Type B pancreatic cell (in vitro differentiated cells): ENCODE results near the gene MED29. TPM values are rescaled to one million over a fixed set of nuclear protein-coding genes. Genes with fewer than 3 reads are reported as not detected.

Source experiments
- DNase-seq: peaks from one replicate; pipeline ENCODE4 v3.0.0; 2021; ENCODE audit warnings: mixed read lengths; ENCODE audit not compliant: unreplicated experiment; ENCODE audit errors: extremely low spot score
- H3K27ac Mint-ChIP-seq: 2 replicates; pipeline ENCODE4 v1.8.0; 2021; ENCODE audit warnings: mild to moderate bottlenecking, mixed read lengths
- H3K27me3 Mint-ChIP-seq: 2 replicates; pipeline ENCODE4 v1.8.0; 2021; ENCODE audit warnings: mixed read lengths
- H3K36me3 Mint-ChIP-seq: 2 replicates; pipeline ENCODE4 v1.8.0; 2021; ENCODE audit warnings: mixed read lengths
- H3K4me1 Mint-ChIP-seq: one replicate; pipeline ENCODE4 v1.8.0; 2021; ENCODE audit warnings: mixed read lengths; ENCODE audit not compliant: unreplicated experiment
- H3K4me3 Mint-ChIP-seq: 2 replicates; pipeline ENCODE4 v1.8.0; 2021; ENCODE audit warnings: mild to moderate bottlenecking, mixed read lengths
- H3K9me3 Mint-ChIP-seq: 2 replicates; pipeline ENCODE4 v1.8.0; 2021; ENCODE audit warnings: mixed read lengths
- total RNA-seq: library from RNA; stranded (reverse); gene quantifications from 2 replicates; pipeline ENCODE4 v1.2.1, GENCODE V29; 2021; ENCODE audit warnings: low replicate concordance
- TF ChIP-seq, protein P1 (sequence below): fragments of 200-600 bp; sonication (generic); conservative IDR thresholded peaks from 2 replicates; pipeline ENCODE4 v1.5.0; 2021; ENCODE audit warnings: antibody characterized with exemption, mild to moderate bottlenecking

Gene MED29
- total RNA-seq, 1 donor from 2014 or later = 40.8 TPM

DNA sequence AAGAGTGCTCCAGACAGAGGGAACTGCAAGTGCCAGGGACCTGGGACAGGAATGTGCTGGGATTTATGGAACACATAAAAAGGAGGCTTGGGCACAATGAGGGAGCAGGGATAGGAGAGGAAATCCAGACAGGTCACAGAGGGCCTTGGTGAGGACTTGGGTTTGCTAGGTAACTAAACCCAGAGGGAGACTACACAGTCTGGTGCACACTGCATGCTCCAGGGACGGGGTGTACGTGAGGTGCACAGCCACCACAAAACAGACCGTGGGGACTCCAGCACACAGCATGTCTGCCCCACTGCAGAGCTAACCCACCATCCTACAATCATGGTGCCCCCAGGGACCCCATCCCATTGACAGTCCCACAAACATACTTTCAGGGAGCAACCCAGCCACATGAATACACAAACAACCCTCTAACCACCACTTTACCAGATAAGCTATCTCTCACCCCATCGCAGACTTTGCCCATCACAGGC, 9.9 kb downstream of the MED29 start:
- H3K27ac Mint-ChIP-seq = peak overlapping the region; percentile 98
- H3K4me1 Mint-ChIP-seq = peaks cover 39% of the 10 kb centered on the region
- H3K9me3 Mint-ChIP-seq = no peaks in the 10 kb centered on the region
- H3K36me3 Mint-ChIP-seq = no peaks in the 10 kb centered on the region
- peak overlapping the region; percentile 90 for H3K4me3 Mint-ChIP-seq
- DNase-seq = no peak
- H3K27me3 Mint-ChIP-seq = no peaks in the 10 kb centered on the region
- TF ChIP-seq, protein P1, sequence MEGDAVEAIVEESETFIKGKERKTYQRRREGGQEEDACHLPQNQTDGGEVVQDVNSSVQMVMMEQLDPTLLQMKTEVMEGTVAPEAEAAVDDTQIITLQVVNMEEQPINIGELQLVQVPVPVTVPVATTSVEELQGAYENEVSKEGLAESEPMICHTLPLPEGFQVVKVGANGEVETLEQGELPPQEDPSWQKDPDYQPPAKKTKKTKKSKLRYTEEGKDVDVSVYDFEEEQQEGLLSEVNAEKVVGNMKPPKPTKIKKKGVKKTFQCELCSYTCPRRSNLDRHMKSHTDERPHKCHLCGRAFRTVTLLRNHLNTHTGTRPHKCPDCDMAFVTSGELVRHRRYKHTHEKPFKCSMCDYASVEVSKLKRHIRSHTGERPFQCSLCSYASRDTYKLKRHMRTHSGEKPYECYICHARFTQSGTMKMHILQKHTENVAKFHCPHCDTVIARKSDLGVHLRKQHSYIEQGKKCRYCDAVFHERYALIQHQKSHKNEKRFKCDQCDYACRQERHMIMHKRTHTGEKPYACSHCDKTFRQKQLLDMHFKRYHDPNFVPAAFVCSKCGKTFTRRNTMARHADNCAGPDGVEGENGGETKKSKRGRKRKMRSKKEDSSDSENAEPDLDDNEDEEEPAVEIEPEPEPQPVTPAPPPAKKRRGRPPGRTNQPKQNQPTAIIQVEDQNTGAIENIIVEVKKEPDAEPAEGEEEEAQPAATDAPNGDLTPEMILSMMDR = no peak

DNA sequence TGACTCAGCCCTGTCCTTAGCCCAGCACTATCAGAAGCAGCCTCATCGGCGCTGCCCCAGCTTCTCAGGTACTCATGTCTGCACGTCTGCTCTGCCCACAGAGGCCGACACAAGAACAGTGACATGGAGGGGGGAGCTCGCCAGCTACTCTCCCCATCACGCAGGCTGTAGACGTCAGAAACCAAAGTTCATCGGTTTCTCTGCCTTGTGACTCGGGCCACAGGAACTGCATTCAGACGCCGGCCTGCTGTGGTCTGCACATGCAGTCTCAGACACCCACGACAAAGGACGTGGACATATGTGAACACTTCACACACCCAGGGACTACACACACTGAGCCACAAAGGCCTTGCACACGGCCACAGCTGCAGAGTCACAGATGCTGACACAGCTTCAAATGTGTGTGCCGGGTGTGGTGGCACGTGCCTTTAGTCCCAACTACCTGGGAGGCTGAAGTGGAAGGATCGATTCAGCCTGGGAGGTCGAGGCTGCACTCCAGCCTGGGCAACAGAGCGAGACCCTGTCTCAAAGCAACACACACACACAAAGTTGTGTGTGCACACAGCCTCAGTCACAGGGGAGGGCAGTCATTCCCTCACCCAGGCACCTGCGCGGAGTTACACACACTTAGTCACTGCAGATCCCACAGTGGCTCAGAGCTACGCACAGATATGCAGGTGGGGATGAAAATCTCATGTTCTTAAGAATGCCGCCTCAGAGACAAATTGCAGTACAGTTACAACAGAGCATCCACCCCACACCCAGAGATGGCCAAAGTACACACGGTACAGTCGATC, 10.6 kb downstream of the MED29 start:
- DNase-seq = no peak
- no peaks in the 10 kb centered on the region for H3K9me3 Mint-ChIP-seq
- peak overlapping the region; percentile 90 for H3K4me3 Mint-ChIP-seq
- H3K27ac Mint-ChIP-seq = peak overlapping the region; percentile 98
- no peaks in the 10 kb centered on the region for H3K36me3 Mint-ChIP-seq
- H3K27me3 Mint-ChIP-seq = no peaks in the 10 kb centered on the region
- TF ChIP-seq, protein P1 = no peak
- H3K4me1 Mint-ChIP-seq = peaks cover 41% of the 10 kb centered on the region

DNA sequence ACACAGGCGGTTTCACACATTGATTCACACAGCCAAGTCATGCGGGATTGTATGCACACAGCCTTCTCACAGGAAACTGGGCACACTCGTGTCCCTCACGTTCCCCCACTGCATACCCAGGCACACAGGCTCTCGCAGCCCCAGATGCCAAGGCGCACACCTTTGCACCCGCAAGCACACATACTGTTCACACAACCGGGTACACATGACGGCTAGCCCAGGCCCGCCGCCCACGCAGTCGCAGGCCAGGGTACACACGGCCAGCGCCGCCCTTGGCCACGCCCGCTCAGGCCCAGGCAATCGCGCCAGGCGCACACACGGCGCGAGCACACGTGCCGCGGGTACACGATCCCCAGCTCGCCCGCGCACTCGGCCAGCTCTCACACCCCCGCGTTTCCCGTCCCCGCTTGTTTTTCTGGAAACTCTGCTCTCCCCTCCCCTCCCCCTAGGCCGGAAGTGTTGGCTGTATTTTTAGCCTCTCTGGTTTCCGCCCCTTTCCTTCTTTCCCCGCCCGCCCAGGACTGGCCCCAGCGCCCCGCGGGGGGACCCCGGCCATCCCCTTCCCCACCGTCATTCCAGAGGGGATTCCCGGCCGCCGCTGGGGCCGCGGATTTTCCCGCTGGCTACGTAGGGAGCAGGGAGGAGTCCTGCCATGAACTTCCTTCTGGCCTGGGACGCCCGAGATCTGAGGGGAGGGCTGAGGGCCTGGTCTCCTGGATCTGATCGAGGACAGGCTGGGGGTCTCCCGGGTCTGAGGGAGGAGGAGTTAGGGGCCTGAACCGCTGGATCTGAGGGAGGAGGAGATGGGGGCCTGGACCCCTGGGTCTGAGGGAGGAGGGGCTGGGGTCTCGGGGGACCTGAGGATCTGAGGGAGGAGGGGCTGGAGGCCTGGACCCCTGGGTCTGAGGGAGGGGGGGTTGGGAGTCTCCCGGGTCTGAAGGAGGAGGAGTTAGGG, 11.4 kb downstream of the MED29 start:
- H3K9me3 Mint-ChIP-seq = no peaks in the 10 kb centered on the region

DNA sequence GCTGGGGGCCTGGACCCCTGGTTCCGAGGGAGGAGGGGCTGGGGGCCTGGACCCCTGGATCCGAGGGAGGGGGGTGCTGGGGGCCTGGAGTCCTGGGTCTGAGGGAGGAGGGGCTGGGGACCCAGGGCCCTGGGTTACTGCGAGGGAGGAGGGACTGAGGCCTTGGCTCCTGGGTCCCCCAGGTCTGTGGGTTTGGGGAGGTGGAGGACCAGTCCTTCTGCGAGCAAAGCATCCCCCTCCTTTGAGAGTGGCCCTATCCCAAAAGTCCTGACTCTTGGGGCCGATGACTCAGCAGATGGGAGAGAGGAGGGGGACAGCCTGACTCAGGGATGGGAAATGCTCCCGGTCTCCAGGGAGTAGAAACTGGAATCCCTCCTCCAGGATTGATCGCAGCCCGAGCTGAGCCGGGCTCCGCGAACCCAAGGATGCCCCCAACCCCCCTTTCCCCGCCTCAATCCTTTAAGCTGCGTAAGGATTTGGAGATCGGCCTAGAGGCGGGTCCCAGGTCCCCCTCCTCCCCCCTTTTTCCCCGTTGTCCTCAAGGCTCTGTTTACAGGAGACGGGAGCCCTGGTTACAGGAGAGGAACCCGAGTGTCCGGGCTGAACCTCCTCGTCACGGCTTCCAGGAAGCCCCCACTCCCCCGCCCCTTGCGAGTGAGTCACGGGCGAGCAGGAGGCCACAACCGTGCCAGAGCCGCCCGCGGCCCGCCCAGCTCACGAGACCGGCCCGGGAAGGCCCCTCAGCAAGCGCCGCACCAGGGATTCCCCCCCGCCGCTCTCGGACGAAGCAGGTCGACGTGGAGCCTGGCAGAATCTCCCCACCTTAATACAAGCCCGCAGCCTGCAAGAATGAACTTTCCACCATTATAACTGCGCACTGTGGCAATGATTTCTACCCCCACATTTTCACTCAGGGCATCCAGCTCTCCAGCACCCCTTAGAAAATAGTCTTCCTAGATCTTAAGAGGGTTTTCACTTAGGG, 12.4 kb downstream of the MED29 start:
- peak overlapping the region; percentile 86 for H3K4me3 Mint-ChIP-seq
- peak overlapping the region; percentile 97 for H3K27ac Mint-ChIP-seq
- peak; percentile 86 for DNase-seq
- H3K27me3 Mint-ChIP-seq = no peaks in the 10 kb centered on the region
- peaks cover 2% of the 10 kb centered on the region for H3K36me3 Mint-ChIP-seq
- TF ChIP-seq, protein P1 = no peak
- H3K9me3 Mint-ChIP-seq = no peaks in the 10 kb centered on the region
- peaks cover 34% of the 10 kb centered on the region for H3K4me1 Mint-ChIP-seq

More for the DNA sequence above, 11.4 kb downstream of the MED29 start:
- TF ChIP-seq, protein P1 = no peak
- Mint-ChIP-seq H3K36me3 (no peaks in the 10 kb centered on the region), H3K4me1 (peaks cover 38% of the 10 kb centered on the region), H3K27ac (peak overlapping the region; percentile 98), H3K27me3 (no peaks in the 10 kb centered on the region), H3K4me3 (peak overlapping the region; percentile 90)
- DNase-seq = peak; percentile 86
